GM23338 (cell line): ENCODE results near the gene ZXDA. TPM values are rescaled to one million over a fixed set of nuclear protein-coding genes. Genes with fewer than 3 reads are reported as not detected.
A peak's percentile ranks its signal among the peaks of the same experiment; 100 is the strongest.
"Not testable (repeated sequence)": the region's sequence is repeated elsewhere in the genome, so short reads cannot be mapped to it uniquely, and the experiment has no call there.

Experiments
- ATAC-seq: fragments of 200-7000 bp; cut with Tn5 transposase; 3 replicates; pipeline ENCODE4 v1.9.1; 2020
- DNase-seq: peaks from one replicate; pipeline ENCODE4 v3.0.0-alpha.2; 2015; ENCODE audit warnings: low spot score
- H2AFZ ChIP-seq: fragments of 200-600 bp; sonication (generic); 2 replicates; pipeline ENCODE4 v1.8.0; 2016; ENCODE audit warnings: antibody characterized with exemption, mild to moderate bottlenecking, moderate library complexity
- H3F3A ChIP-seq: fragments of 200-600 bp; sonication (generic); replicated peaks from 2 replicates; pipeline ENCODE4 v1.8.0; 2017; ENCODE audit warnings: antibody characterized with exemption, mixed run types, low read depth
- H3K27ac ChIP-seq: fragments of 200-600 bp; sonication (generic); 2 replicates; pipeline ENCODE4 v1.6.1; 2016; ENCODE audit warnings: low read depth
- H3K27me3 ChIP-seq: fragments of 200-600 bp; sonication (generic); 2 replicates; pipeline ENCODE4 v1.8.0; 2016; ENCODE audit warnings: mild to moderate bottlenecking, mixed run types, moderate library complexity; ENCODE audit not compliant: insufficient read depth
- H3K36me3 ChIP-seq: fragments of 200-600 bp; sonication (generic); 2 replicates; pipeline ENCODE4 v1.8.0; 2016; ENCODE audit warnings: mild to moderate bottlenecking; ENCODE audit not compliant: insufficient read depth
- H3K4me1 ChIP-seq: fragments of 200-600 bp; sonication (generic); 2 replicates; pipeline ENCODE4 v1.8.0; 2016; ENCODE audit warnings: mild to moderate bottlenecking, moderate library complexity; ENCODE audit not compliant: insufficient read depth
- H3K4me2 ChIP-seq: fragments of 200-600 bp; sonication (generic); 2 replicates; pipeline ENCODE4 v1.7.1; 2017; ENCODE audit warnings: mixed run types
- H3K4me3 ChIP-seq: fragments of 200-600 bp; sonication (generic); 2 replicates; pipeline ENCODE4 v1.6.1; 2016; ENCODE audit warnings: mixed run types
- H3K79me2 ChIP-seq: fragments of 200-600 bp; sonication (generic); replicated peaks from 2 replicates; pipeline ENCODE4 v1.8.0; 2017; ENCODE audit warnings: mild to moderate bottlenecking; ENCODE audit not compliant: insufficient read depth
- H3K9me2 ChIP-seq: fragments of 200-600 bp; sonication (generic); 2 replicates; pipeline ENCODE4 v1.8.0; 2017; ENCODE audit not compliant: insufficient read depth
- H4K20me1 ChIP-seq: fragments of 200-600 bp; sonication (generic); replicated peaks from 2 replicates; pipeline ENCODE4 v1.8.0; 2017; ENCODE audit warnings: mild to moderate bottlenecking; ENCODE audit not compliant: insufficient read depth
- H3K27ac Mint-ChIP-seq: 2 replicates; pipeline ENCODE4 v1.8.0; 2020; ENCODE audit warnings: inconsistent platforms, mild to moderate bottlenecking, moderate library complexity, mixed read lengths
- H3K27me3 Mint-ChIP-seq: 3 replicates; pipeline ENCODE4 v1.8.0; 2022; ENCODE audit warnings: low read depth, mild to moderate bottlenecking, moderate library complexity, mixed read lengths, inconsistent platforms; ENCODE audit not compliant: insufficient read depth, poor library complexity
- H3K36me3 Mint-ChIP-seq: 3 replicates; pipeline ENCODE4 v1.8.0; 2021; ENCODE audit warnings: low read depth, mild to moderate bottlenecking, inconsistent platforms, moderate library complexity, mixed read lengths
- H3K4me1 Mint-ChIP-seq: 3 replicates; pipeline ENCODE4 v1.8.0; 2020; ENCODE audit warnings: mild to moderate bottlenecking, inconsistent platforms, mixed read lengths
- H3K4me3 Mint-ChIP-seq: 3 replicates; pipeline ENCODE4 v1.8.0; 2021; ENCODE audit warnings: moderate library complexity, mild to moderate bottlenecking, inconsistent platforms, mixed read lengths
- H3K9me3 Mint-ChIP-seq: 3 replicates; pipeline ENCODE4 v1.8.0; 2020; ENCODE audit warnings: moderate library complexity, mild to moderate bottlenecking, inconsistent platforms, mixed read lengths
- CREB1 ChIP-seq: fragments of 250-450 bp; sonication (Bioruptor Pico); IDR thresholded peaks from 2 replicates; pipeline ENCODE4 v1.5.0; 2020; ENCODE audit warnings: low read depth, mild to moderate bottlenecking, moderate library complexity
- CTCF ChIP-seq, 2 experiments: fragments of 200-600 bp in 1 of 2; sonication (generic) in 1 of 2; conservative IDR thresholded peaks; 2 replicates each; pipeline versions ENCODE4 v1.5.1 to v1.6.1; 2016 to 2017; ENCODE audit warnings: antibody characterized with exemption in 2 of 2, low read depth in 2 of 2, mild to moderate bottlenecking in 2 of 2, moderate library complexity in 1 of 2
- ETS1 ChIP-seq: IDR thresholded peaks from 2 replicates; pipeline ENCODE4 v1.6.1; 2016; ENCODE audit warnings: antibody characterized with exemption
- EZH2 ChIP-seq: fragments of 200-600 bp; sonication (generic); IDR thresholded peaks from one replicate; pipeline ENCODE4 v1.8.0; 2017; ENCODE audit warnings: antibody characterized with exemption, mild to moderate bottlenecking, low read depth; ENCODE audit not compliant: unreplicated experiment
- EZH2phosphoT487 ChIP-seq: fragments of 200-600 bp; sonication (generic); IDR thresholded peaks from one replicate; pipeline ENCODE4 v1.8.1; 2018; ENCODE audit warnings: antibody characterized with exemption; ENCODE audit not compliant: unreplicated experiment
- JUNB ChIP-seq: IDR thresholded peaks from one replicate; pipeline ENCODE4 v1.6.1; 2016; ENCODE audit warnings: antibody characterized with exemption; ENCODE audit not compliant: unreplicated experiment
- NANOG ChIP-seq: IDR thresholded peaks from 2 replicates; pipeline ENCODE4 v1.6.1; 2016; ENCODE audit warnings: antibody characterized with exemption, borderline replicate concordance
- POLR2AphosphoS5 ChIP-seq: IDR thresholded peaks from 2 replicates; pipeline ENCODE4 v1.6.1; 2016; ENCODE audit warnings: antibody characterized with exemption, low read depth
- STAT1 ChIP-seq: IDR thresholded peaks from one replicate; pipeline ENCODE4 v1.6.1; 2016; ENCODE audit warnings: antibody characterized with exemption; ENCODE audit not compliant: unreplicated experiment
- ZNF114 ChIP-seq: fragments of 250-450 bp; sonication (Bioruptor Pico); IDR thresholded peaks from 2 replicates; pipeline ENCODE4 v1.5.0; 2020; ENCODE audit warnings: mild to moderate bottlenecking, moderate library complexity
- ZNF331 ChIP-seq: fragments of 250-450 bp; sonication (Bioruptor Pico); IDR thresholded peaks from 2 replicates; pipeline ENCODE4 v1.5.0; 2020; ENCODE audit warnings: low read depth, mild to moderate bottlenecking, moderate library complexity
- ZNF462 ChIP-seq: fragments of 250-450 bp; sonication (Bioruptor Pico); IDR thresholded peaks from 2 replicates; pipeline ENCODE4 v1.5.0; 2020; ENCODE audit warnings: mild to moderate bottlenecking, moderate library complexity
- long read RNA-seq: library from polyadenylated mRNA; unstranded; transcript quantifications from one replicate; pipeline ENCODE4 v2.0.0, GENCODE V29; 2020; ENCODE audit not compliant: unreplicated experiment
- polyA plus RNA-seq: library from polyadenylated mRNA; unstranded; fragments of >200 nt; fragmentation: Nextera tagmentation; extraction: Ambion mirVana; gene quantifications from 2 replicates; pipeline ENCODE4 v1.2.1, GENCODE V29; 2016
- total RNA-seq: library from RNA; depleted of rRNA; stranded (reverse); fragments of >200 nt; shearing (Covaris generic); gene quantifications from 2 replicates; pipeline ENCODE4 v1.2.3, GENCODE V29; 2014; rRNA removed

The ZXDA gene
- 4.6 and 5.7 TPM in 2 replicates for total RNA-seq
- 0.42 and 0.43 TPM in 2 replicates for polyA plus RNA-seq
- long read RNA-seq, result 0 reads

GRCh38 chrX:57910287-57910912, at the start of gene ZXDA:
TSS of gene ZXDA (minus strand) at chrX:57910458. CDS start at chrX:57910420, 38 bp downstream.
- not testable (repeated sequence) for H3K79me2 ChIP-seq, H3K27me3 ChIP-seq, H3K36me3 Mint-ChIP-seq, H3K27ac ChIP-seq, H3K4me1 Mint-ChIP-seq, H3F3A ChIP-seq, H2AFZ ChIP-seq, H3K36me3 ChIP-seq, H4K20me1 ChIP-seq, H3K27me3 Mint-ChIP-seq, H3K27ac Mint-ChIP-seq, H3K9me2 ChIP-seq
- Histone ChIP-seq H3K4me3 (peak within 1 kb of the TSS; percentile 57), H3K4me1 (peaks cover 12% of the 10 kb centered on the region), H3K4me2 (peak within 1 kb of the TSS; percentile 71)
- H3K4me3 Mint-ChIP-seq, result peak within 1 kb of the TSS; percentile 67
- ATAC-seq (peak; percentile 54), DNase-seq (peak; percentile 2)
- H3K9me3 Mint-ChIP-seq, result peaks cover 18% of the 10 kb centered on the region

GRCh38 chrX:57952320-57952678, 42.0 kb upstream of the ZXDA start:
- Histone ChIP-seq H3K9me2 (no peaks in the 10 kb centered on the region), H3K4me1 (no peaks in the 10 kb centered on the region), H4K20me1 (no peaks in the 10 kb centered on the region), H3K4me3 (no peak overlapping the region), H3K4me2 (no peak overlapping the region), H3K36me3 (no peaks in the 10 kb centered on the region), H3K27me3 (no peaks in the 10 kb centered on the region), H3K79me2 (no peaks in the 10 kb centered on the region), H2AFZ (no peak overlapping the region), H3K27ac (no peak overlapping the region), H3F3A (no peaks in the 10 kb centered on the region)
- Mint-ChIP-seq H3K4me3 (no peak overlapping the region), H3K27ac (no peak overlapping the region), H3K36me3 (peaks cover 4% of the 10 kb centered on the region; the same call in 2 of the 3 replicates), H3K27me3 (no peaks in the 10 kb centered on the region), H3K9me3 (peaks cover 79% of the 10 kb centered on the region), H3K4me1 (no peaks in the 10 kb centered on the region)
- DNase-seq, result no peak
- ATAC-seq, result no peak
- TF ChIP-seq ZNF462 (CRISPR knock-in tag), result no peak
- TF ChIP-seq JUNB, result no peak
- no peak for TF ChIP-seq ZNF114 (CRISPR knock-in tag)
- no peak for TF ChIP-seq CREB1 (CRISPR knock-in tag)
- TF ChIP-seq ZNF331, result no peak
- no peak for TF ChIP-seq CTCF (conservative IDR thresholded peaks at IDR 0.05; ENCODE audit: low read depth in 2 of 2)
- no peak for TF ChIP-seq EZH2
- no peak for TF ChIP-seq NANOG
- no peak for TF ChIP-seq EZH2phosphoT487
- TF ChIP-seq POLR2AphosphoS5, result no peak
- TF ChIP-seq ETS1, result no peak
- TF ChIP-seq STAT1, result no peak
